ENCODE results near the gene CCSAP. TPM values are rescaled to one million over a fixed set of nuclear protein-coding genes. Genes with fewer than 3 reads are reported as not detected.

CCSAP gene
- total RNA-seq, 2 experiments from 2014 or later: 8.9 to 9.8 TPM

GRCh38 chr1:229376521-229376920, 33.7 kb upstream of the CCSAP start:
- Mint-ChIP-seq H3K27ac (no peak overlapping the region), H3K36me3 (no peaks in the 10 kb centered on the region), H3K4me3 (no peak overlapping the region), H3K9me3 (ENCODE audit: low read depth) (no peaks in the 10 kb centered on the region), H3K27me3 (peaks cover 28% of the 10 kb centered on the region), H3K4me1 (no peaks in the 10 kb centered on the region)
- DNase-seq (no peak), ATAC-seq (no peak)
- CTCF ChIA-PET: no interaction called here

- Mint-ChIP-seq H3K9me3 (ENCODE audit: low read depth) (no peaks in the 10 kb centered on the region), H3K27ac (no peak overlapping the region), H3K4me3 (no peak overlapping the region), H3K27me3 (peaks cover 34% of the 10 kb centered on the region), H3K4me1 (no peaks in the 10 kb centered on the region), H3K36me3 (no peaks in the 10 kb centered on the region)
- CTCF ChIA-PET: interaction anchor here (0.7 to 0.8 kb wide), 3 partner anchors 12 to 719 kb away, joined by 3 to 4 read pairs (median 3); no protein-coding TSS in a partner anchor
- DNase-seq (no peak), ATAC-seq (no peak)
Measured at GRCh38 chr1:229374485-229374884, 31.6 kb upstream of the CCSAP start.

GRCh38 chr1:229373395-229373794, 30.5 kb upstream of the CCSAP start:
- peaks cover 33% of the 10 kb centered on the region for H3K27me3 Mint-ChIP-seq
- CTCF ChIA-PET: no interaction called here
- ATAC-seq: no peak

GRCh38 chr1:229372251-229372650, 29.4 kb upstream of the CCSAP start:
- CTCF ChIA-PET: no interaction called here
- DNase-seq (no peak), ATAC-seq (no peak)
- Mint-ChIP-seq H3K4me3 (no peak overlapping the region), H3K4me1 (peaks cover 3% of the 10 kb centered on the region), H3K9me3 (ENCODE audit: low read depth) (no peaks in the 10 kb centered on the region), H3K27me3 (peaks cover 36% of the 10 kb centered on the region), H3K36me3 (no peaks in the 10 kb centered on the region), H3K27ac (no peak overlapping the region)

More at GRCh38 chr1:229373395-229373794, 30.5 kb upstream of the CCSAP start:
- Mint-ChIP-seq H3K9me3 (ENCODE audit: low read depth) (no peaks in the 10 kb centered on the region), H3K4me1 (no peaks in the 10 kb centered on the region), H3K4me3 (no peak overlapping the region), H3K36me3 (no peaks in the 10 kb centered on the region), H3K27ac (no peak overlapping the region)
- no peak for DNase-seq

- CTCF ChIA-PET: no interaction called here
- H3K4me3 Mint-ChIP-seq: no peak overlapping the region
- H3K9me3 Mint-ChIP-seq (ENCODE audit: low read depth): no peaks in the 10 kb centered on the region
- no peak overlapping the region for H3K27ac Mint-ChIP-seq
- DNase-seq (no peak), ATAC-seq (no peak)
- peaks cover 3% of the 10 kb centered on the region for H3K4me1 Mint-ChIP-seq
- no peaks in the 10 kb centered on the region for H3K36me3 Mint-ChIP-seq
- H3K27me3 Mint-ChIP-seq: peaks cover 36% of the 10 kb centered on the region
Measured at GRCh38 chr1:229371624-229372023, 28.8 kb upstream of the CCSAP start.

GRCh38 chr1:229370601-229371021, 27.8 kb upstream of the CCSAP start:
- ATAC-seq (no peak), DNase-seq (no peak)
- no peaks in the 10 kb centered on the region for H3K36me3 Mint-ChIP-seq
- no peak overlapping the region for H3K4me3 Mint-ChIP-seq
- H3K9me3 Mint-ChIP-seq (ENCODE audit: low read depth): no peaks in the 10 kb centered on the region
- peaks cover 40% of the 10 kb centered on the region for H3K27me3 Mint-ChIP-seq
- no peak overlapping the region for H3K27ac Mint-ChIP-seq
- CTCF ChIA-PET: no interaction called here
- peaks cover 3% of the 10 kb centered on the region for H3K4me1 Mint-ChIP-seq

- CTCF ChIA-PET: no interaction called here
- Mint-ChIP-seq H3K36me3 (no peaks in the 10 kb centered on the region), H3K9me3 (ENCODE audit: low read depth) (no peaks in the 10 kb centered on the region), H3K27me3 (peaks cover 55% of the 10 kb centered on the region), H3K4me1 (peaks cover 3% of the 10 kb centered on the region), H3K27ac (no peak overlapping the region), H3K4me3 (no peak overlapping the region)
- DNase-seq (no peak), ATAC-seq (no peak)
Measured at GRCh38 chr1:229368347-229368746, 25.5 kb upstream of the CCSAP start.

GRCh38 chr1:229365569-229365968, 22.7 kb upstream of the CCSAP start:
- CTCF ChIA-PET: no interaction called here
- Mint-ChIP-seq H3K4me3 (no peak overlapping the region), H3K27me3 (peaks cover 53% of the 10 kb centered on the region), H3K9me3 (ENCODE audit: low read depth) (no peaks in the 10 kb centered on the region), H3K36me3 (no peaks in the 10 kb centered on the region), H3K27ac (no peak overlapping the region), H3K4me1 (peaks cover 3% of the 10 kb centered on the region)
- ATAC-seq (no peak), DNase-seq (no peak)

- CTCF ChIA-PET: no interaction called here
- no peak overlapping the region for H3K27ac Mint-ChIP-seq
- H3K36me3 Mint-ChIP-seq: no peaks in the 10 kb centered on the region
- DNase-seq: no peak
- H3K27me3 Mint-ChIP-seq: peaks cover 57% of the 10 kb centered on the region
- peaks cover 3% of the 10 kb centered on the region for H3K4me1 Mint-ChIP-seq
- H3K9me3 Mint-ChIP-seq (ENCODE audit: low read depth): no peaks in the 10 kb centered on the region
- H3K4me3 Mint-ChIP-seq: no peak overlapping the region
- no peak for ATAC-seq
Measured at GRCh38 chr1:229364207-229365065, 21.6 kb upstream of the CCSAP start.

- CTCF ChIA-PET: no interaction called here
- H3K4me1 Mint-ChIP-seq: peaks cover 3% of the 10 kb centered on the region
- no peak overlapping the region for H3K27ac Mint-ChIP-seq
- no peaks in the 10 kb centered on the region for H3K36me3 Mint-ChIP-seq
- H3K4me3 Mint-ChIP-seq: no peak overlapping the region
- ATAC-seq (no peak), DNase-seq (no peak)
- peaks cover 62% of the 10 kb centered on the region for H3K27me3 Mint-ChIP-seq
- no peaks in the 10 kb centered on the region for H3K9me3 Mint-ChIP-seq (ENCODE audit: low read depth)
Measured at GRCh38 chr1:229363723-229364122, 20.9 kb upstream of the CCSAP start.

- no peak for ATAC-seq
- H3K27me3 Mint-ChIP-seq: peaks cover 83% of the 10 kb centered on the region
- no peaks in the 10 kb centered on the region for H3K4me1 Mint-ChIP-seq
- no peaks in the 10 kb centered on the region for H3K9me3 Mint-ChIP-seq (ENCODE audit: low read depth)
- CTCF ChIA-PET: interaction anchor here (1.1 kb wide), 1 partner anchor 102 kb away, joined by 3 read pairs; no protein-coding TSS in a partner anchor
- H3K4me3 Mint-ChIP-seq: no peak overlapping the region
- H3K27ac Mint-ChIP-seq: no peak overlapping the region
- DNase-seq: no peak
- H3K36me3 Mint-ChIP-seq: no peaks in the 10 kb centered on the region
Measured at GRCh38 chr1:229360420-229360819, 17.6 kb upstream of the CCSAP start.

GRCh38 chr1:229355661-229356060, 12.8 kb upstream of the CCSAP start:
- no peak overlapping the region for H3K27ac Mint-ChIP-seq
- DNase-seq (no peak), ATAC-seq (no peak)
- H3K4me3 Mint-ChIP-seq: no peak overlapping the region
- no peaks in the 10 kb centered on the region for H3K4me1 Mint-ChIP-seq
- peaks cover 82% of the 10 kb centered on the region for H3K27me3 Mint-ChIP-seq
- peaks cover 1% of the 10 kb centered on the region for H3K36me3 Mint-ChIP-seq
- CTCF ChIA-PET: no interaction called here
- H3K9me3 Mint-ChIP-seq (ENCODE audit: low read depth): peaks cover 2% of the 10 kb centered on the region

- no peak for DNase-seq
- Mint-ChIP-seq H3K9me3 (ENCODE audit: low read depth) (peaks cover 2% of the 10 kb centered on the region), H3K27ac (no peak overlapping the region), H3K4me1 (no peaks in the 10 kb centered on the region), H3K36me3 (peaks cover 1% of the 10 kb centered on the region), H3K27me3 (peaks cover 72% of the 10 kb centered on the region), H3K4me3 (no peak overlapping the region)
- CTCF ChIA-PET: no interaction called here
- ATAC-seq: no peak
Measured at GRCh38 chr1:229354226-229354625, 11.4 kb upstream of the CCSAP start.

- Mint-ChIP-seq H3K9me3 (ENCODE audit: low read depth) (peaks cover 2% of the 10 kb centered on the region), H3K27ac (no peak overlapping the region), H3K36me3 (peaks cover 1% of the 10 kb centered on the region), H3K4me1 (no peaks in the 10 kb centered on the region), H3K27me3 (peaks cover 61% of the 10 kb centered on the region), H3K4me3 (no peak overlapping the region)
- ATAC-seq: no peak
- DNase-seq: no peak
- CTCF ChIA-PET: no interaction called here
Measured at GRCh38 chr1:229352975-229353374, 10.1 kb upstream of the CCSAP start.

All from activated CD8-positive, alpha-beta memory T cell treated with anti-CD3 and anti-CD28 coated beads, Interleukin-2, amount 10 ng/mL, durations not matched to agents 7 days and 5 days (primary cell).